SK-N-SH (cell line): ENCODE measurements around the gene HES2. TPM values are rescaled to one million over a fixed set of nuclear protein-coding genes. Genes with fewer than 3 reads are reported as not detected.
"Not testable (repeated sequence)": the region's sequence is repeated elsewhere in the genome, so short reads cannot be mapped to it uniquely, and the experiment has no call there.

Experiments
- CTCF ChIA-PET: fragments of 300-600, 350-600 bp; formaldehyde crosslinking; extraction: SDS; loops from one replicate; lab custom pipeline; 2021; lab: Yijun Ruan, JAX
- POLR2A ChIA-PET: fragments of 350-600 bp; sonication (Branson Sonifier 250); formaldehyde crosslinking; extraction: SDS; loops from one replicate; lab custom pipeline; 2020; ENCODE audit warnings: antibody characterized with exemption, inconsistent platforms; lab: Yijun Ruan, JAX
- DNase-seq: peaks from one replicate; pipeline ENCODE4 v3.0.0; 2012
- H2AFZ ChIP-seq: fragments of 200-600 bp; sonication (generic); 2 replicates; pipeline ENCODE4 v1.8.1; 2016; ENCODE audit warnings: antibody characterized with exemption, mild to moderate bottlenecking, low read depth
- H3F3A ChIP-seq: fragments of 200-600 bp; sonication (generic); replicated peaks from 2 replicates; pipeline ENCODE3; 2016; ENCODE audit warnings: antibody characterized with exemption, mild to moderate bottlenecking; ENCODE audit not compliant: insufficient read depth
- H3K27ac ChIP-seq, 2 experiments: fragments of 200-500 bp in 1 of 2; fragments of 200-600 bp in 1 of 2; sonication (Bioruptor generic) in 1 of 2; sonication (generic), shearing (Covaris generic) in 1 of 2; 2 replicates each; pipeline versions ENCODE4 v1.5.1 to v1.6.1; 2014 to 2016; ENCODE audit warnings: low read depth in 2 of 2, inconsistent platforms in 1 of 2, low read length in 1 of 2, mild to moderate bottlenecking in 1 of 2, mixed read lengths in 1 of 2
- H3K27me3 ChIP-seq: fragments of 200-600 bp; sonication (generic), shearing (Covaris generic); 2 replicates; pipeline ENCODE4 v1.6.1; 2016; ENCODE audit warnings: mixed run types; ENCODE audit not compliant: insufficient read depth
- H3K36me3 ChIP-seq, 2 experiments: fragments of 200-500 bp in 1 of 2; fragments of 200-600 bp in 1 of 2; sonication (Bioruptor generic) in 1 of 2; sonication (generic) in 1 of 2; replicated peaks in 1 of 2; 2 replicates each; pipeline versions ENCODE3 to v1.5.1; 2014 to 2016; ENCODE audit warnings: low read length in 1 of 2, mild to moderate bottlenecking in 1 of 2; ENCODE audit not compliant: insufficient read depth in 2 of 2, control insufficient read depth in 1 of 2
- H3K4me1 ChIP-seq, 2 experiments: fragments of 200-500 bp in 1 of 2; fragments of 200-600 bp in 1 of 2; sonication (Bioruptor generic) in 1 of 2; sonication (generic), shearing (Covaris generic) in 1 of 2; 2 replicates each; pipeline versions ENCODE4 v1.5.1 to v1.6.1; 2014 to 2016; ENCODE audit warnings: low read depth in 1 of 2, low read length in 1 of 2, mixed run types in 1 of 2; ENCODE audit not compliant: insufficient read depth in 2 of 2, control insufficient read depth in 1 of 2
- H3K4me2 ChIP-seq: fragments of 200-600 bp; sonication (generic), shearing (Covaris generic); 2 replicates; pipeline ENCODE4 v1.6.1; 2017; ENCODE audit warnings: mixed run types
- H3K4me3 ChIP-seq, 2 experiments: fragments of 200-500 bp in 1 of 2; fragments of 200-600 bp in 1 of 2; sonication (Bioruptor generic) in 1 of 2; sonication (generic), shearing (Covaris generic) in 1 of 2; 2 replicates each; pipeline versions ENCODE4 v1.5.1 to v1.8.1; 2014 to 2016; ENCODE audit warnings: low read depth in 2 of 2, inconsistent platforms in 1 of 2, low read length in 1 of 2, mild to moderate bottlenecking in 1 of 2, mixed read lengths in 1 of 2, moderate library complexity in 1 of 2
- H3K79me2 ChIP-seq: fragments of 200-600 bp; sonication (generic); 2 replicates; pipeline ENCODE4 v1.8.1; 2017; ENCODE audit warnings: mild to moderate bottlenecking; ENCODE audit not compliant: insufficient read depth
- H3K9ac ChIP-seq: fragments of 200-600 bp; sonication (generic); 2 replicates; pipeline ENCODE4 v1.6.1; 2017; ENCODE audit warnings: mixed run types
- H3K9me2 ChIP-seq: fragments of 200-600 bp; sonication (generic); 2 replicates; pipeline ENCODE4 v1.6.1; 2017; ENCODE audit warnings: mixed run types
- H3K9me3 ChIP-seq: fragments of 200-600 bp; sonication (generic); 2 replicates; pipeline ENCODE4 v1.6.1; 2017; ENCODE audit warnings: mixed run types, mild to moderate bottlenecking, moderate library complexity
- H4K20me1 ChIP-seq: fragments of 200-600 bp; sonication (generic); 2 replicates; pipeline ENCODE4 v1.6.1; 2017; ENCODE audit warnings: mild to moderate bottlenecking, mixed run types; ENCODE audit not compliant: insufficient read depth
- CHD2 ChIP-seq: fragments of 150-350 bp; IDR thresholded peaks from 2 replicates; pipeline ENCODE4 v1.6.1; 2018; ENCODE audit warnings: low read length; ENCODE audit not compliant: partially characterized antibody
- EP300 ChIP-seq, 2 experiments: IDR thresholded peaks; 2 replicates each; pipeline versions ENCODE4 v1.4.0 to v1.6.1; 2012; ENCODE audit warnings: borderline replicate concordance in 1 of 2, low read depth in 1 of 2, low read length in 1 of 2
- FOXM1 ChIP-seq: IDR thresholded peaks from 2 replicates; pipeline ENCODE4 v1.4.0; 2012; ENCODE audit warnings: low read depth, mild to moderate bottlenecking
- GATA2 ChIP-seq: sonication (generic); formaldehyde crosslinking; IDR thresholded peaks from 2 replicates; pipeline ENCODE4 v1.5.0; 2020; ENCODE audit warnings: mild to moderate bottlenecking, missing genetic modification reagents
- JUND ChIP-seq: IDR thresholded peaks from 2 replicates; pipeline ENCODE4 v1.4.0; 2012
- POLR2AphosphoS5 ChIP-seq: IDR thresholded peaks from 2 replicates; pipeline ENCODE4 v1.6.1; 2012; ENCODE audit warnings: low read depth, low read length
- RAD21 ChIP-seq: IDR thresholded peaks from 2 replicates; pipeline ENCODE4 v1.6.1; 2012; ENCODE audit warnings: mild to moderate bottlenecking, low read length
- RCOR1 ChIP-seq: fragments of 150-350 bp; IDR thresholded peaks from 2 replicates; pipeline ENCODE4 v1.6.1; 2017; ENCODE audit warnings: antibody characterized with exemption, low read length
- REST ChIP-seq: IDR thresholded peaks from 2 replicates; pipeline ENCODE4 v1.6.1; 2012; ENCODE audit warnings: mild to moderate bottlenecking, low read depth, low read length, moderate library complexity
- SIN3A ChIP-seq: IDR thresholded peaks from 2 replicates; pipeline ENCODE4 v1.6.1; 2012; ENCODE audit warnings: low read depth, mild to moderate bottlenecking, low read length, moderate library complexity, borderline replicate concordance
- TCF12 ChIP-seq: IDR thresholded peaks from 2 replicates; pipeline ENCODE4 v1.4.0; 2012
- TEAD4 ChIP-seq: IDR thresholded peaks from 2 replicates; pipeline ENCODE4 v1.4.0; 2012; ENCODE audit warnings: mild to moderate bottlenecking, borderline replicate concordance; ENCODE audit not compliant: insufficient read depth
- WGBS: methylation state at CpG from one replicate; pipeline ENCODE4 v1.1.6; 2017; ENCODE audit warnings: low lambda C conversion rate; 5-methylcytosine and 5-hydroxymethylcytosine counted together
- polyA plus RNA-seq, 3 experiments: library from polyadenylated mRNA; depleted of rRNA; stranded (reverse); fragments of >200 nt; gene quantifications; 2 replicates each; pipeline ENCODE4 v1.2.3, GENCODE V29; 2012
- TF ChIP-seq, protein P1 (sequence below): fragments of 200-600 bp; sonication (generic); IDR thresholded peaks from 2 replicates; pipeline ENCODE4 v1.6.1; 2017; ENCODE audit warnings: antibody characterized with exemption, mild to moderate bottlenecking, moderate library complexity
- TF ChIP-seq, protein P2 (sequence below): fragments of 150-350 bp; IDR thresholded peaks from 2 replicates; pipeline ENCODE4 v1.6.1; 2016; ENCODE audit warnings: mild to moderate bottlenecking, low read depth, low read length
- TF ChIP-seq, protein P3 (sequence below): IDR thresholded peaks from 2 replicates; pipeline ENCODE4; 2012

Gene HES2
- polyA plus RNA-seq, 1 of the 3 experiments (the other 2 are of a cell fraction) = 0.03 TPM

DNA sequence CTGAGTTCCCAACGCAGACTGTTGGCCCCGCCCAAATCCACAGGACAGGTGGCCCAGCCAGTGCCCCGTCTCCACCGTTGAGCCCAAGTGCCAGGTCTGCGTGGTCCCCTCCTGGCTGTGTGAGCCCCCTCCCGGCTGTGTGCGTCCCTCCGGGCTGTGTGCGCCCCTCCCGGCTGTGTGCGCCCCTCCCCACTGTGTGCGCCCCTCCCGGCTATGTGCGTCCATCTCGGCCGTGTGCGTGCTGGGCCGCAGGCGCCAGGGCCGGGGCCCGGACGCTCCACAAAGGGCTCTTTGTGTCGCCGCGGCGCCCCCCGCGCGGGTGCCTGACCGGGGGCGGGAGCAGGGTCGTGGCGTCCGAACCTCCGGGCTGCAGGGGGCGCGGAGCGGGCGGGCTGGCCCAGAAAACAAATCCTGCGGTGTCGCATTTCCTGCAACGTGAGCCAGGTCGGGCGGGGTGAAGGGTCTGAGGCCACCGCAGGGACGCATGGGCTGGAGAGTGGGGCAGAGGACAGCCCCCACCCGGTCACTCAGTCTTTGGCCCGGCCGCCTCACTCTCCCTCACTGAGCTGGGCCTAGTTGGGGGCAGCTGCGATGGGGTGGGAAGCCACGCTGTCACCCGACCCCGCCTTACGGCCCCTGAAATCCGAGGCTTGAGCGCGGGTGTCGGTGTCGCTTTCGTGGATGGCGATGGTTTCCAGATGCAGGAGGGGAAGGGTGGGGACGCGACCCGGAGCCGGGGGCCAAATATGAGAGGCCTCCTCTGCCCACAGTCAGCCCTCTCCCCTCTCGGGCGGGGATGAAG is 27.5 kb upstream of the HES2 start (continued):
- TF ChIP-seq REST = no peak
- no peak for TF ChIP-seq CHD2
- TF ChIP-seq, protein P1, sequence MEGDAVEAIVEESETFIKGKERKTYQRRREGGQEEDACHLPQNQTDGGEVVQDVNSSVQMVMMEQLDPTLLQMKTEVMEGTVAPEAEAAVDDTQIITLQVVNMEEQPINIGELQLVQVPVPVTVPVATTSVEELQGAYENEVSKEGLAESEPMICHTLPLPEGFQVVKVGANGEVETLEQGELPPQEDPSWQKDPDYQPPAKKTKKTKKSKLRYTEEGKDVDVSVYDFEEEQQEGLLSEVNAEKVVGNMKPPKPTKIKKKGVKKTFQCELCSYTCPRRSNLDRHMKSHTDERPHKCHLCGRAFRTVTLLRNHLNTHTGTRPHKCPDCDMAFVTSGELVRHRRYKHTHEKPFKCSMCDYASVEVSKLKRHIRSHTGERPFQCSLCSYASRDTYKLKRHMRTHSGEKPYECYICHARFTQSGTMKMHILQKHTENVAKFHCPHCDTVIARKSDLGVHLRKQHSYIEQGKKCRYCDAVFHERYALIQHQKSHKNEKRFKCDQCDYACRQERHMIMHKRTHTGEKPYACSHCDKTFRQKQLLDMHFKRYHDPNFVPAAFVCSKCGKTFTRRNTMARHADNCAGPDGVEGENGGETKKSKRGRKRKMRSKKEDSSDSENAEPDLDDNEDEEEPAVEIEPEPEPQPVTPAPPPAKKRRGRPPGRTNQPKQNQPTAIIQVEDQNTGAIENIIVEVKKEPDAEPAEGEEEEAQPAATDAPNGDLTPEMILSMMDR = no peak
- no peak for TF ChIP-seq EP300 (IDR thresholded peaks at IDR 0.05; ENCODE audit: borderline replicate concordance in 1 of 2, low read depth in 1 of 2, low read length in 1 of 2)
- TF ChIP-seq POLR2AphosphoS5 = no peak

DNA sequence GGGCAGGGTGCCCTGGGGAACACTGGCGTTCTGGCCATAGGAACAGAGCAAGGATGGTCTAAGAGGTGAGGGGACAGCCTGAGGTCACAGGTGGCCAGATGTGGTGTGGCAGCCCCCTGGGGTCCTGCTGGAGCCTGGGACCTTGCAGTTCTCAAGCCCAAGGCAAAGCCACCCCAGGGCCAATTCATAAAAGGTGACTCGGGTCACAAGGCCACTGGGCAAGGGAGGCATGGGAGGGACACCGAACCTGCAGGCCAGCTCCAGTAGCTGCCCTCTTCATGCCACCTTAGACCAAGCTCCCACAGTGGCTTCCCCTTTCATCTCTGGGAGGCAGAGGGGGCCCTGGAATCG is 26.9 kb upstream of the HES2 start:
- H3F3A ChIP-seq = no peaks in the 10 kb centered on the region
- no peaks in the 10 kb centered on the region; a peak in 1 of 4 replicates for H3K4me1 ChIP-seq
- CTCF ChIA-PET = interaction anchor here (0.7 to 6.8 kb wide), 4 partner anchors 7 to 108 kb away, joined by 3 to 70 read pairs (median 3); partner anchors contain the start of gene NOL9

GRCh38 chr1:6445929-6446328 is 26.2 kb upstream of the HES2 start:
- peaks cover 35% of the 10 kb centered on the region for H3K27me3 ChIP-seq
- H3K4me1 ChIP-seq, POLR2A ChIA-PET, H3K27ac ChIP-seq, H3K9me2 ChIP-seq, H3K9ac ChIP-seq, DNase-seq, H3K9me3 ChIP-seq, H3K79me2 ChIP-seq, H2AFZ ChIP-seq, H3F3A ChIP-seq, H4K20me1 ChIP-seq, H3K4me2 ChIP-seq, H3K36me3 ChIP-seq, H3K4me3 ChIP-seq: not testable (repeated sequence)
- no CpG with 5 or more reads among the region's 4 CpGs for WGBS
- CTCF ChIA-PET = interaction anchor here (0.7 to 1.7 kb wide), 11 partner anchors 8 to 200 kb away, joined by 3 to 4 read pairs (median 3); no protein-coding TSS in a partner anchor

More for the DNA sequence above, 26.9 kb upstream of the HES2 start:
- Histone ChIP-seq H2AFZ (no peak overlapping the region), H3K79me2 (no peaks in the 10 kb centered on the region), H3K9ac (no peak overlapping the region), H4K20me1 (no peaks in the 10 kb centered on the region), H3K27me3 (peaks cover 38% of the 10 kb centered on the region), H3K4me2 (no peak overlapping the region), H3K9me2 (no peaks in the 10 kb centered on the region), H3K9me3 (no peaks in the 10 kb centered on the region), H3K4me3 (no peak overlapping the region), H3K27ac (no peak overlapping the region), H3K36me3 (no peaks in the 10 kb centered on the region)
- POLR2A ChIA-PET = no interaction called here
- WGBS = 0% methylated on average over 1 of the region's 4 CpGs
- no peak for DNase-seq
- TF ChIP-seq FOXM1 (no peak), JUND (no peak), RCOR1 (no peak), TCF12 (no peak), RAD21 (no peak), TEAD4 (no peak), SIN3A (no peak), GATA2 (no peak), CHD2 (no peak)
- TF ChIP-seq, protein P2, sequence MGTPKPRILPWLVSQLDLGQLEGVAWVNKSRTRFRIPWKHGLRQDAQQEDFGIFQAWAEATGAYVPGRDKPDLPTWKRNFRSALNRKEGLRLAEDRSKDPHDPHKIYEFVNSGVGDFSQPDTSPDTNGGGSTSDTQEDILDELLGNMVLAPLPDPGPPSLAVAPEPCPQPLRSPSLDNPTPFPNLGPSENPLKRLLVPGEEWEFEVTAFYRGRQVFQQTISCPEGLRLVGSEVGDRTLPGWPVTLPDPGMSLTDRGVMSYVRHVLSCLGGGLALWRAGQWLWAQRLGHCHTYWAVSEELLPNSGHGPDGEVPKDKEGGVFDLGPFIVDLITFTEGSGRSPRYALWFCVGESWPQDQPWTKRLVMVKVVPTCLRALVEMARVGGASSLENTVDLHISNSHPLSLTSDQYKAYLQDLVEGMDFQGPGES = no peak
- TF ChIP-seq, protein P3, sequence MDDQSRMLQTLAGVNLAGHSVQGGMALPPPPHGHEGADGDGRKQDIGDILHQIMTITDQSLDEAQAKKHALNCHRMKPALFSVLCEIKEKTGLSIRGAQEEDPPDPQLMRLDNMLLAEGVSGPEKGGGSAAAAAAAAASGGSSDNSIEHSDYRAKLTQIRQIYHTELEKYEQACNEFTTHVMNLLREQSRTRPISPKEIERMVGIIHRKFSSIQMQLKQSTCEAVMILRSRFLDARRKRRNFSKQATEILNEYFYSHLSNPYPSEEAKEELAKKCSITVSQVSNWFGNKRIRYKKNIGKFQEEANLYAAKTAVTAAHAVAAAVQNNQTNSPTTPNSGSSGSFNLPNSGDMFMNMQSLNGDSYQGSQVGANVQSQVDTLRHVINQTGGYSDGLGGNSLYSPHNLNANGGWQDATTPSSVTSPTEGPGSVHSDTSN = no peak
